GM12878 (cell line): ENCODE data around the gene SMG6. TPM values are rescaled to one million over a fixed set of nuclear protein-coding genes. Genes with fewer than 3 reads are reported as not detected.
A peak's percentile ranks its signal among the peaks of the same experiment; 100 is the strongest.

Experiments
- CBX5 ChIP-seq: sonication (generic); IDR thresholded peaks from 2 replicates; pipeline ENCODE4 v1.6.1; 2016; ENCODE audit warnings: low read depth, moderate library complexity, mild to moderate bottlenecking, inconsistent platforms
- CHD4 ChIP-seq: fragments of 200-600 bp; sonication (generic); IDR thresholded peaks from 2 replicates; pipeline ENCODE4 v1.6.1; 2016; ENCODE audit warnings: mild to moderate bottlenecking
- LARP7 ChIP-seq: fragments of 450-650 bp; IDR thresholded peaks from 2 replicates; pipeline ENCODE4 v1.6.1; 2017; ENCODE audit warnings: mild to moderate bottlenecking
- MXI1 ChIP-seq: fragments of 150-350 bp; IDR thresholded peaks from 2 replicates; pipeline ENCODE4 v1.6.1; 2011; ENCODE audit warnings: low read depth, mild to moderate bottlenecking, inconsistent platforms, low read length, improper control_type of control experiment
- PAX5 ChIP-seq: IDR thresholded peaks from 2 replicates; pipeline ENCODE4 v1.6.1; 2011; ENCODE audit warnings: low read depth, low read length, borderline replicate concordance
- POLR2AphosphoS2 ChIP-seq: IDR thresholded peaks from 2 replicates; pipeline ENCODE4 v1.6.1; 2011; ENCODE audit warnings: low read depth, mild to moderate bottlenecking, low read length, improper control_type of control experiment, moderate library complexity
- SMARCA5 ChIP-seq: fragments of 450-650 bp; IDR thresholded peaks from 2 replicates; pipeline ENCODE4 v1.6.1; 2017; ENCODE audit warnings: mild to moderate bottlenecking
- SRF ChIP-seq, 2 experiments: IDR thresholded peaks; 2 replicates each; pipeline ENCODE4 v1.6.1; 2011; ENCODE audit warnings: low read depth in 2 of 2, low read length in 2 of 2, mild to moderate bottlenecking in 1 of 2, moderate library complexity in 1 of 2
- STAT1 ChIP-seq: fragments of 450-650 bp; conservative IDR thresholded peaks from 2 replicates; pipeline ENCODE4 v1.6.1; 2014; ENCODE audit warnings: antibody characterized with exemption, mild to moderate bottlenecking
- SUPT20H ChIP-seq: IDR thresholded peaks from 2 replicates; pipeline ENCODE4 v1.6.1; 2011; ENCODE audit warnings: low read depth, mild to moderate bottlenecking, low read length, moderate library complexity, borderline replicate concordance; ENCODE audit not compliant: control insufficient read depth
- TBL1XR1 ChIP-seq: IDR thresholded peaks from 2 replicates; pipeline ENCODE4 v1.6.1; 2012; ENCODE audit warnings: low read depth, low read length, improper control_type of control experiment
- ZNF384 ChIP-seq: IDR thresholded peaks from 2 replicates; pipeline ENCODE4 v1.6.1; 2012; ENCODE audit warnings: low read depth, mild to moderate bottlenecking, low read length, improper control_type of control experiment, borderline replicate concordance
- ZSCAN29 ChIP-seq: fragments of 450-650 bp; IDR thresholded peaks from 2 replicates; pipeline ENCODE4 v1.6.1; 2017; ENCODE audit warnings: mild to moderate bottlenecking, moderate library complexity
- polyA plus RNA-seq, 11 experiments: library from polyadenylated mRNA; depleted of rRNA in 4 of 11; unstranded in 6 of 11; stranded (reverse) in 5 of 11; fragments of >200 nt; fragmentation: Nextera tagmentation in 4 of 11; fragmentation: Illumina TruSeq in 1 of 11; extraction: Ambion mirVana in 4 of 11; extraction: Trizol in 1 of 11; gene quantifications; 1 replicate in 1 of 11; 2 replicates in 10 of 11; pipeline versions ENCODE4 v1.2.1 to v1.2.3, GENCODE V29; 2011 to 2016; ENCODE audit warnings: inconsistent platforms in 2 of 11, missing spikeins in 2 of 11, low read depth in 1 of 11
- total RNA-seq, 4 experiments: library from RNA; depleted of rRNA in 3 of 4; stranded (reverse); fragments of >200 nt in 3 of 4; fragmentation: Illumina TruSeq in 1 of 4; extraction: Trizol in 1 of 4; gene quantifications; 2 replicates each; pipeline versions ENCODE4 v1.2.1 to v1.2.3, GENCODE V29; 2013 to 2021
- TF ChIP-seq, protein P1 (sequence below): fragments of 450-650 bp; IDR thresholded peaks from 2 replicates; pipeline ENCODE4 v1.6.1; 2017; ENCODE audit warnings: mild to moderate bottlenecking
- TF ChIP-seq, protein P2 (sequence below): fragments of 450-650 bp; formaldehyde crosslinking; IDR thresholded peaks from 2 replicates; pipeline ENCODE4 v1.4.0; 2020; ENCODE audit warnings: mild to moderate bottlenecking, moderate library complexity
- TF ChIP-seq, protein P3 (sequence below): fragments of 450-650 bp; IDR thresholded peaks from 2 replicates; pipeline ENCODE4 v1.6.1; 2016; ENCODE audit warnings: mild to moderate bottlenecking
- TF ChIP-seq, protein P4 (sequence below): IDR thresholded peaks from 2 replicates; pipeline ENCODE4 v1.6.1; 2012; ENCODE audit warnings: mild to moderate bottlenecking, low read depth, low read length

Gene SMG6
- total and polyA plus RNA-seq, 10 of the 15 experiments (the other 5 are each of a cell fraction or from before 2014, with no cell fraction given) = 0.58 to 28.7 (median 15.7) TPM

DNA sequence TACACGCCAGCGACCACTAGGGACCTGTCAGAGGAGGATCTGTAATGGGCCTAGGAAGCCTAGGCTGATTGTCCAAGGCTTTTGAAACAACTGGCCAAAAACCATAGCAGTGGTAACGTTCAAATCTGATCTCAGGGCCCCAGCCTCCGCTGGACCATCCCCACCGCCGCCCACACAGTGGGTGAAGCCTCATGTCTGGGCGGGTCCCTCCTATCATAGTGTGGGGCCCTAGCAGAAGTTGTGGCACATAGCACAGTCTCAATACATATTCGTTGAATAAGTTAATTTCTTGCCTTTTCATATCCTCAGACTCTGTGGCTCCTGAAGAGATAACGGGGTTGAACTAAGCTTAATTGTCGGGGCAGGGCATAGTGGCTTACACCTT lies 272.8 kb downstream of the SMG6 start (continued):
- TF ChIP-seq POLR2AphosphoS2 (no peak), PAX5 (no peak), ZNF384 (no peak), TBL1XR1 (no peak), SRF (IDR thresholded peaks at IDR 0.05; ENCODE audit: low read depth in 2 of 2, low read length in 2 of 2) (no peak), ZSCAN29 (no peak), MXI1 (no peak; the same call in 1 of the 2 replicates), CHD4 (no peak), CBX5 (no peak), LARP7 (no peak), STAT1 (no peak), SUPT20H (no peak), SMARCA5 (peak; percentile 48; the same call in 1 of the 2 replicates)
- TF ChIP-seq, protein P1, sequence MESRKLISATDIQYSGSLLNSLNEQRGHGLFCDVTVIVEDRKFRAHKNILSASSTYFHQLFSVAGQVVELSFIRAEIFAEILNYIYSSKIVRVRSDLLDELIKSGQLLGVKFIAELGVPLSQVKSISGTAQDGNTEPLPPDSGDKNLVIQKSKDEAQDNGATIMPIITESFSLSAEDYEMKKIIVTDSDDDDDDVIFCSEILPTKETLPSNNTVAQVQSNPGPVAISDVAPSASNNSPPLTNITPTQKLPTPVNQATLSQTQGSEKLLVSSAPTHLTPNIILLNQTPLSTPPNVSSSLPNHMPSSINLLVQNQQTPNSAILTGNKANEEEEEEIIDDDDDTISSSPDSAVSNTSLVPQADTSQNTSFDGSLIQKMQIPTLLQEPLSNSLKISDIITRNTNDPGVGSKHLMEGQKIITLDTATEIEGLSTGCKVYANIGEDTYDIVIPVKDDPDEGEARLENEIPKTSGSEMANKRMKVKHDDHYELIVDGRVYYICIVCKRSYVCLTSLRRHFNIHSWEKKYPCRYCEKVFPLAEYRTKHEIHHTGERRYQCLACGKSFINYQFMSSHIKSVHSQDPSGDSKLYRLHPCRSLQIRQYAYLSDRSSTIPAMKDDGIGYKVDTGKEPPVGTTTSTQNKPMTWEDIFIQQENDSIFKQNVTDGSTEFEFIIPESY = no peak
- TF ChIP-seq, protein P2, sequence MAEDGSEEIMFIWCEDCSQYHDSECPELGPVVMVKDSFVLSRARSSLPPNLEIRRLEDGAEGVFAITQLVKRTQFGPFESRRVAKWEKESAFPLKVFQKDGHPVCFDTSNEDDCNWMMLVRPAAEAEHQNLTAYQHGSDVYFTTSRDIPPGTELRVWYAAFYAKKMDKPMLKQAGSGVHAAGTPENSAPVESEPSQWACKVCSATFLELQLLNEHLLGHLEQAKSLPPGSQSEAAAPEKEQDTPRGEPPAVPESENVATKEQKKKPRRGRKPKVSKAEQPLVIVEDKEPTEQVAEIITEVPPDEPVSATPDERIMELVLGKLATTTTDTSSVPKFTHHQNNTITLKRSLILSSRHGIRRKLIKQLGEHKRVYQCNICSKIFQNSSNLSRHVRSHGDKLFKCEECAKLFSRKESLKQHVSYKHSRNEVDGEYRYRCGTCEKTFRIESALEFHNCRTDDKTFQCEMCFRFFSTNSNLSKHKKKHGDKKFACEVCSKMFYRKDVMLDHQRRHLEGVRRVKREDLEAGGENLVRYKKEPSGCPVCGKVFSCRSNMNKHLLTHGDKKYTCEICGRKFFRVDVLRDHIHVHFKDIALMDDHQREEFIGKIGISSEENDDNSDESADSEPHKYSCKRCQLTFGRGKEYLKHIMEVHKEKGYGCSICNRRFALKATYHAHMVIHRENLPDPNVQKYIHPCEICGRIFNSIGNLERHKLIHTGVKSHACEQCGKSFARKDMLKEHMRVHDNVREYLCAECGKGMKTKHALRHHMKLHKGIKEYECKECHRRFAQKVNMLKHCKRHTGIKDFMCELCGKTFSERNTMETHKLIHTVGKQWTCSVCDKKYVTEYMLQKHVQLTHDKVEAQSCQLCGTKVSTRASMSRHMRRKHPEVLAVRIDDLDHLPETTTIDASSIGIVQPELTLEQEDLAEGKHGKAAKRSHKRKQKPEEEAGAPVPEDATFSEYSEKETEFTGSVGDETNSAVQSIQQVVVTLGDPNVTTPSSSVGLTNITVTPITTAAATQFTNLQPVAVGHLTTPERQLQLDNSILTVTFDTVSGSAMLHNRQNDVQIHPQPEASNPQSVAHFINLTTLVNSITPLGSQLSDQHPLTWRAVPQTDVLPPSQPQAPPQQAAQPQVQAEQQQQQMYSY = no peak
- TF ChIP-seq, protein P3, sequence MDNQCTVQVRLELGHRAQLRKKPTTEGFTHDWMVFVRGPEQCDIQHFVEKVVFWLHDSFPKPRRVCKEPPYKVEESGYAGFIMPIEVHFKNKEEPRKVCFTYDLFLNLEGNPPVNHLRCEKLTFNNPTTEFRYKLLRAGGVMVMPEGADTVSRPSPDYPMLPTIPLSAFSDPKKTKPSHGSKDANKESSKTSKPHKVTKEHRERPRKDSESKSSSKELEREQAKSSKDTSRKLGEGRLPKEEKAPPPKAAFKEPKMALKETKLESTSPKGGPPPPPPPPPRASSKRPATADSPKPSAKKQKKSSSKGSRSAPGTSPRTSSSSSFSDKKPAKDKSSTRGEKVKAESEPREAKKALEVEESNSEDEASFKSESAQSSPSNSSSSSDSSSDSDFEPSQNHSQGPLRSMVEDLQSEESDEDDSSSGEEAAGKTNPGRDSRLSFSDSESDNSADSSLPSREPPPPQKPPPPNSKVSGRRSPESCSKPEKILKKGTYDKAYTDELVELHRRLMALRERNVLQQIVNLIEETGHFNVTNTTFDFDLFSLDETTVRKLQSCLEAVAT = no peak
- TF ChIP-seq, protein P4, sequence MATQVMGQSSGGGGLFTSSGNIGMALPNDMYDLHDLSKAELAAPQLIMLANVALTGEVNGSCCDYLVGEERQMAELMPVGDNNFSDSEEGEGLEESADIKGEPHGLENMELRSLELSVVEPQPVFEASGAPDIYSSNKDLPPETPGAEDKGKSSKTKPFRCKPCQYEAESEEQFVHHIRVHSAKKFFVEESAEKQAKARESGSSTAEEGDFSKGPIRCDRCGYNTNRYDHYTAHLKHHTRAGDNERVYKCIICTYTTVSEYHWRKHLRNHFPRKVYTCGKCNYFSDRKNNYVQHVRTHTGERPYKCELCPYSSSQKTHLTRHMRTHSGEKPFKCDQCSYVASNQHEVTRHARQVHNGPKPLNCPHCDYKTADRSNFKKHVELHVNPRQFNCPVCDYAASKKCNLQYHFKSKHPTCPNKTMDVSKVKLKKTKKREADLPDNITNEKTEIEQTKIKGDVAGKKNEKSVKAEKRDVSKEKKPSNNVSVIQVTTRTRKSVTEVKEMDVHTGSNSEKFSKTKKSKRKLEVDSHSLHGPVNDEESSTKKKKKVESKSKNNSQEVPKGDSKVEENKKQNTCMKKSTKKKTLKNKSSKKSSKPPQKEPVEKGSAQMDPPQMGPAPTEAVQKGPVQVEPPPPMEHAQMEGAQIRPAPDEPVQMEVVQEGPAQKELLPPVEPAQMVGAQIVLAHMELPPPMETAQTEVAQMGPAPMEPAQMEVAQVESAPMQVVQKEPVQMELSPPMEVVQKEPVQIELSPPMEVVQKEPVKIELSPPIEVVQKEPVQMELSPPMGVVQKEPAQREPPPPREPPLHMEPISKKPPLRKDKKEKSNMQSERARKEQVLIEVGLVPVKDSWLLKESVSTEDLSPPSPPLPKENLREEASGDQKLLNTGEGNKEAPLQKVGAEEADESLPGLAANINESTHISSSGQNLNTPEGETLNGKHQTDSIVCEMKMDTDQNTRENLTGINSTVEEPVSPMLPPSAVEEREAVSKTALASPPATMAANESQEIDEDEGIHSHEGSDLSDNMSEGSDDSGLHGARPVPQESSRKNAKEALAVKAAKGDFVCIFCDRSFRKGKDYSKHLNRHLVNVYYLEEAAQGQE = no peak
